ENCODE results near the gene ICAM3.

GRCh38 chr19:10364644-10365043 lies 25.2 kb upstream of the ICAM3 start:
- TF ChIP-seq ZBTB7A (IDR thresholded peaks at IDR 0.05; ENCODE audit: low read depth) (no peak), EP300 (IDR thresholded peaks at IDR 0.05; ENCODE audit: borderline replicate concordance) (no peak), NFIC (IDR thresholded peaks at IDR 0.05) (no peak), FOXM1 (IDR thresholded peaks at IDR 0.05; ENCODE audit: borderline replicate concordance, low read depth) (no peak), TAF1 (IDR thresholded peaks at IDR 0.05; ENCODE audit: low read depth) (no peak), EGR1 (IDR thresholded peaks at IDR 0.05) (no peak), CEBPB (IDR thresholded peaks at IDR 0.05) (no peak), YY1 (IDR thresholded peaks at IDR 0.05; ENCODE audit: low read depth) (no peak)

Data from Ishikawa (cell line).